AG10803 (cell line): ENCODE results near the gene MIS18BP1.
"Not testable (repeated sequence)": the region's sequence is repeated elsewhere in the genome, so short reads cannot be mapped to it uniquely, and the experiment has no call there.

Experiments used
- DNase-seq: peaks from one replicate; pipeline ENCODE4 v3.0.0; 2010; ENCODE audit warnings: low read depth
- H3K4me3 ChIP-seq: 2 replicates; pipeline ENCODE4 v1.5.1; 2011; ENCODE audit warnings: mild to moderate bottlenecking, low read length, control low read depth
- CTCF ChIP-seq: conservative IDR thresholded peaks from 2 replicates; pipeline ENCODE4 v1.5.1; 2011; ENCODE audit warnings: mild to moderate bottlenecking, low read length, control low read depth, inconsistent platforms

MIS18BP1 gene

GRCh38 chr14:45253070-45253753, at the start of gene MIS18BP1:
Gene MIS18BP1, minus strand, starts transcription at chr14:45253202. Its CDS starts 5,916 bp downstream, at chr14:45247286.
- peak within 1 kb of the TSS; percentile 81 for H3K4me3 ChIP-seq
- peak; percentile 96 for DNase-seq
- peak; percentile 55 for TF ChIP-seq CTCF

- H3K4me3 ChIP-seq, result no peak overlapping the region
- TF ChIP-seq CTCF, result no peak
- DNase-seq, result no peak
These were observed 45.6 kb upstream of the MIS18BP1 start for GRCh38 chr14:45298423-45299117.

DNA sequence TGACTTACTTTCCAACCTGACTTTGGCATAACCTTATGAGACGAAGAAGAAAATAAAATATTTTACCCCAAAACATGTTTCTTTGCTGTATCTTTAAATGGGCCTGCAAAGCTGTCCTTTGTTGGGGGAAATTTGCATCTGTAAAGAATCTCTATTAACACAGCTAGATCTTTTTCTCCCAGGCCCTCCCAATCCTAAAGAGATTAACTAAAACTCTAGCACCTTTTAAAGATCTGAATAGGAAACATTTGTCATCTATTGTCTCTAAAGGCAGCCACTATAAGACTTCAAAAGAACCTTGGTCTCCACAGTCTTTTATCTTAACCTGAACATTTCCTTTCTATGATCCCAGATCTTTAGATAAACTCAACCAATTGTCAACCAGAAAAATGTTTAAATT, 41.8 kb upstream of the MIS18BP1 start:
- not testable (repeated sequence) for DNase-seq, H3K4me3 ChIP-seq

DNA sequence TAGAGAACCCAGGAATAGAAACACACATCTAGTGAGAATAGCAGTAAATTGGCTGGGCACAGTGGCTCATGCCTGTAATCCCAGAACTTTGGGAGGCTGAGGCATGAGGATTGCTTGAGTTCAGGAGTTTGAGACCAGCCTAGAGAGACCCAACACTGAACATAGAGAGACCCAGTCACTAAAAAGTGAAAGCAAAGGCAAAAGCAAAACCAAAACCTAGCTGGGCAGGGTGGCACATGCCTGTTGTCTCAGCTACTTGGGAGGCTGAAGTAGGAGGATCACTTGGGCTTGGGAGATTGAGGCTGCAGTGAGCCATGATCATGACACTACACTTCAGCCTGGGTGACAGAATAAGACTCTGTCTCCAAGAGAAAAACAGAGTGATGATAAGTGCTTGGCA, 37.5 kb upstream of the MIS18BP1 start:
- H3K4me3 ChIP-seq, result no peak overlapping the region
- no peak for DNase-seq
- no peak for TF ChIP-seq CTCF

DNA sequence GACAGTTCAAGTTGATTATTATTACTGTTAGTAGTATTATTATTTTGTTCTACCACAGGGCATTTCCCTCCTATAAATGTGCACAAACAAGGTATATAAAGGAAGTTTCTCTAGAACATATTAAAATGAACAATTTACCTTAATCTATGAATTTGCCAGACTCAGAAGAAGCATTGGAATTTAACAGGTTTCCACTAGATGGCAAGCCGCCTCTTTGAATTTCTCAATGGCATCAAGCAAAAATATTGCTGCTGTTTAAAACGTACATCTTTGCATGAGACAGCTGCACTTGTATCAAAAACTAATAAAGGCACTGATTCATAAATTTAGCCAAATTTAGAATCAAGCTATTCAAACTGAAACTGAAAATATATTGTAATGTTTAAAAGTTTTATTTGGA, 34.6 kb upstream of the MIS18BP1 start:
- DNase-seq, result no peak
- no peak for TF ChIP-seq CTCF
- no peak overlapping the region for H3K4me3 ChIP-seq

DNA sequence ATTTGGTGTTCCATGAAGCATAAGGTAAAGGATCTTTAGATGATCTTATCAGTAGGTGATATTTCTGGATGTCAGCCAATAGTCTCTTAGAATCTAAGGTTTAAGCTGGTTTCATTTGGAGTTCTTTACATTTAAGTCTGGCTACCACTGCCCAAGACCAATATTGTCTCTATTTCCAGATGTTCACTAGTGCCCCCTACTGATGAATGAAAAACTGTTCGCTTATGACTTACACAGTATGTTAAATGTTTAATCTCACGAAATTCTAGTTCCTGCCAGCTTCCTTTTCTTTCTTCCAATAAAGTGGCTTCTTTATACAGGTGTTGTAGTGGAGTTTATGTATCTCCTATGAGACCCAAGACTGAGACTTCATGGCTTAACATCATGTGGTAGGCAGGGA, 31.8 kb upstream of the MIS18BP1 start:
- no peak for DNase-seq
- no peak for TF ChIP-seq CTCF
- no peak overlapping the region for H3K4me3 ChIP-seq

- not testable (repeated sequence) for DNase-seq, H3K4me3 ChIP-seq
These were observed 28.9 kb upstream of the MIS18BP1 start for GRCh38 chr14:45281731-45282400.
